Activated CD4-positive, alpha-beta T cell treated with anti-CD3 and anti-CD28 coated beads, Interleukin-2, amount 10 ng/mL, durations not matched to agents 24 days and 14 days (primary cell): ENCODE data around the gene KCNIP2. TPM values are rescaled to one million over a fixed set of nuclear protein-coding genes. Genes with fewer than 3 reads are reported as not detected.
"Not testable (repeated sequence)": the region's sequence is repeated elsewhere in the genome, so short reads cannot be mapped to it uniquely, and the experiment has no call there.

Source experiments
- DNase-seq: peaks from one replicate; pipeline ENCODE4 v3.0.0; 2022
- H3K27ac Mint-ChIP-seq: one replicate; pipeline ENCODE4 v1.8.0; 2022; ENCODE audit warnings: mild to moderate bottlenecking, mixed read lengths
- H3K27me3 Mint-ChIP-seq: one replicate; pipeline ENCODE4 v1.8.0; 2022; ENCODE audit warnings: mixed read lengths
- H3K36me3 Mint-ChIP-seq: one replicate; pipeline ENCODE4 v1.8.0; 2022; ENCODE audit warnings: low read depth, mild to moderate bottlenecking, mixed read lengths
- H3K4me1 Mint-ChIP-seq: one replicate; pipeline ENCODE4 v1.8.0; 2021; ENCODE audit warnings: mixed read lengths
- H3K4me3 Mint-ChIP-seq: one replicate; pipeline ENCODE4 v1.8.0; 2022; ENCODE audit warnings: mild to moderate bottlenecking, moderate library complexity, mixed read lengths
- H3K9me3 Mint-ChIP-seq: one replicate; pipeline ENCODE4 v1.8.0; 2021; ENCODE audit warnings: mixed read lengths
- intact Hi-C: fragments of 100-400 bp; cut with micrococcal nuclease; formaldehyde crosslinking; loops from one replicate; pipeline ENCODE4 v1.15.1; 2023
- total RNA-seq: library from RNA; stranded (reverse); gene quantifications from 2 replicates; pipeline ENCODE4 v1.2.3, GENCODE V29; 2022

The KCNIP2 gene
- total RNA-seq, 1 donor from 2014 or later: 2.3 TPM

DNA sequence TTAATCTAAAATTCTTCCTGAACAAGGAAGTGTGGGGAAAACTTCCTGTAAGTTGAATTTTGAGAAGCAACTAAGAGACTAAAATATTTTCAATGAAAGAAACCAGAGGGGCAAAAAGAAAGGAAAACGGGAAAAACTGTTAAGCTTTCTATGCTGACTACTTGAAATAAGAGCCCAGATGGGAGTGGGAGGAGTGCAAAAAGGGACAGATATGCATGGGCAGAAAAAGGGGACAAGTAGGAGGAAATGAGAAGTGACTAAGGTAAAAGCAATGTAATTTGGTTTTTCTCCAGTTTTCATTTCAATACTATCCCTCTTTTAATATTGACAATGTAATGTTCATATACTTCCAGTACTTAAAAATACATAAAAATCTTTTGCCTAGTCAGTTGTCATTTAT lies 36.4 kb downstream of the KCNIP2 start:
- intact Hi-C loops: loop anchor here (1.0 kb wide), 1 partner anchor 9 kb away; no protein-coding TSS in a partner anchor
- no peak overlapping the region for H3K27ac Mint-ChIP-seq
- peaks cover 52% of the 10 kb centered on the region for H3K36me3 Mint-ChIP-seq

DNA sequence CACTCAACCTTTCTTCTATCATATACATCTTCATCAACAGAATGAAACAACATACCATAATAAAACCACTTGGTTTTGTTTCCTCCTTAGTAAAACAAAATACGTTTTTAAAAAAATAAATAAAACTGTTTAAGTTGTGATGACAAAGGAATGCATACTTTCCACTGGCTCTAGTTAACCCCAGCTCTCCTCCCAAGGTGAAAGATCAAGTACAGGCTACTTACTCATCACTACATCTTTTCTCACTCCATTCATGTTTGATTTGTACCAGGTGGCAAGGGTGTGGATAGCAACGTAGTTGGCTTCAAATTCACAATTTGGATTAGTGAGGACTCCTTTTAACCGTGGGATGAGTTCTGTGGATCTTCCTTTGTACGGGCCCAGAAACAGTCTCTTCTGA lies 40.1 kb downstream of the KCNIP2 start:
- no peaks in the 10 kb centered on the region for H3K9me3 Mint-ChIP-seq
- peaks cover 56% of the 10 kb centered on the region for H3K36me3 Mint-ChIP-seq
- H3K27ac Mint-ChIP-seq: no peak overlapping the region
- no peak for DNase-seq
- intact Hi-C loops: no loop called here
- no peak overlapping the region for H3K4me3 Mint-ChIP-seq
- peaks cover 10% of the 10 kb centered on the region for H3K4me1 Mint-ChIP-seq
- H3K27me3 Mint-ChIP-seq: no peaks in the 10 kb centered on the region

More for the DNA sequence above, 36.4 kb downstream of the KCNIP2 start:
- H3K4me3 Mint-ChIP-seq: no peak overlapping the region
- no peaks in the 10 kb centered on the region for H3K27me3 Mint-ChIP-seq
- H3K4me1 Mint-ChIP-seq: peaks cover 9% of the 10 kb centered on the region
- DNase-seq: no peak
- no peaks in the 10 kb centered on the region for H3K9me3 Mint-ChIP-seq

DNA sequence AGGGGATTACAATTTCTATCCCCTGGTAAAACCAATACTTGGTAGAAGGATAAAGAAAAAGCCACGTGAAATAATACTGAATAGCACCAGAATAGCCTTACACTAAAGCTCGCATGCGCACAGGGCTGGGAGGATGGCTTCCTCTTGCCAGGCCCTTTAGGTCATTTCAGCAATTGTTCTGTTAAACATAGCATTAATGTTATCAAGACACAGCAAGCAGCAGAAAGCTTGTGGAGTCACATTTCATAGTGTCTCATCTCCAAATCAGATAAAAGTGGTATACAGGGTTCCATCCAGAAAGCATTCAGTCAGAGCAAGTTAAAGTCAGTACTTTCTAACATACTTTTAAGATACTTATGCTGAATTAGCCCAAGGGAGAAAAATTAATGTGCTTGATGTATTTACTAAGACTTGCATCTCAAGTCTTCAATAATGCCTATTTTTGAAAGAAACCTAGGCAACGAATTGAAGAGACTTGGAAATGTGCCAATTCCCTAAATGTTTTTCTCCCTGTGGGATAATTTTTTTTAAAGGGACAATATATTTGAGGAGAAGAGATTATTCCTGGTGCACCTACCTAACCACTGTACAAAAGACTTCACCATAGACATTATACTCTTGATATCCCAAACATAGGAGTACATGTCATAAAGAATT lies 46.1 kb downstream of the KCNIP2 start:
- Mint-ChIP-seq H3K27me3 (no peaks in the 10 kb centered on the region), H3K4me1 (peaks cover 6% of the 10 kb centered on the region), H3K27ac (no peak overlapping the region), H3K36me3 (peaks cover 74% of the 10 kb centered on the region), H3K9me3 (no peaks in the 10 kb centered on the region), H3K4me3 (no peak overlapping the region)
- no peak for DNase-seq
- intact Hi-C loops: no loop called here

GRCh38 chr10:101793526-101793925 lies 50.1 kb downstream of the KCNIP2 start:
- Mint-ChIP-seq H3K4me3 (no peak overlapping the region), H3K4me1 (peaks cover 4% of the 10 kb centered on the region), H3K9me3 (no peaks in the 10 kb centered on the region), H3K36me3 (peaks cover 63% of the 10 kb centered on the region), H3K27me3 (no peaks in the 10 kb centered on the region), H3K27ac (no peak overlapping the region)
- intact Hi-C loops: no loop called here
- no peak for DNase-seq

GRCh38 chr10:101789686-101790085 lies 53.9 kb downstream of the KCNIP2 start:
- intact Hi-C loops: loop anchor here (10.0 kb wide), 1 partner anchor 435 kb away; the partner anchor contains the start of gene BTRC
- Mint-ChIP-seq H3K4me1 (peaks cover 8% of the 10 kb centered on the region), H3K4me3 (no peak overlapping the region), H3K27ac (no peak overlapping the region), H3K9me3 (no peaks in the 10 kb centered on the region), H3K27me3 (no peaks in the 10 kb centered on the region), H3K36me3 (peaks cover 60% of the 10 kb centered on the region)
- DNase-seq: no peak

DNA sequence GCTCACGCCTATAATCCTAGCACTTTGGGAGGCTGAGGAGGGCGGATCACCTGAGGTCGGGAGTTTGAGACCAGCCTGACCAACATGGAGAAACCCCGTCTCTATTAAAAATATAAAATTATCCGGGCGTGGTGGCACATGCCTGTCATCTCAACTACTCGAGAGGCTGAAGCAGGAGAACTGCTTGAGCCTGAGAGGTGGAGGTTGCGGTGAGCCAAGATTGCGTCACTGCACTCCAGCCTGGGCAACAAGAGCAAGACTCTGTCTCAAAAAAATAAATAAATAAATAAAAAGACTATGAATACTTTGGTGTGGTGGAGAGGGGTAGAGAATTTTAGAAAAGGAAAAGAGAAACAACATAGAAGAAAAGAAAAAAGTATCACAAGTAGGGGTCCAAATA lies 54.4 kb downstream of the KCNIP2 start:
- peaks cover 56% of the 10 kb centered on the region for H3K36me3 Mint-ChIP-seq
- intact Hi-C loops: loop anchor here (10.0 kb wide), 1 partner anchor 434 kb away; the partner anchor contains the start of gene BTRC
- not testable (repeated sequence) for H3K4me3 Mint-ChIP-seq, H3K9me3 Mint-ChIP-seq, H3K4me1 Mint-ChIP-seq, H3K27ac Mint-ChIP-seq, H3K27me3 Mint-ChIP-seq, DNase-seq

GRCh38 chr10:101785801-101786200 lies 57.8 kb downstream of the KCNIP2 start:
- peaks cover 59% of the 10 kb centered on the region for H3K36me3 Mint-ChIP-seq
- no peaks in the 10 kb centered on the region for H3K27me3 Mint-ChIP-seq
- H3K4me1 Mint-ChIP-seq: peaks cover 36% of the 10 kb centered on the region
- no peaks in the 10 kb centered on the region for H3K9me3 Mint-ChIP-seq
- no peak overlapping the region for H3K27ac Mint-ChIP-seq
- no peak overlapping the region for H3K4me3 Mint-ChIP-seq
- intact Hi-C loops: loop anchor here (10.0 kb wide), 1 partner anchor 431 kb away; the partner anchor contains the start of gene BTRC
- no peak for DNase-seq

- H3K9me3 Mint-ChIP-seq: no peaks in the 10 kb centered on the region
- peaks cover 39% of the 10 kb centered on the region for H3K4me1 Mint-ChIP-seq
- H3K27ac Mint-ChIP-seq: no peak overlapping the region
- no peaks in the 10 kb centered on the region for H3K27me3 Mint-ChIP-seq
- DNase-seq: no peak
- intact Hi-C loops: loop anchor here (5.0 to 10.0 kb wide), 5 partner anchors 77 to 572 kb away; partner anchors contain the start of genes BTRC, DPCD, HPS6 and POLL
- H3K4me3 Mint-ChIP-seq: peak overlapping the region; percentile 100
- peaks cover 57% of the 10 kb centered on the region for H3K36me3 Mint-ChIP-seq
Measured at GRCh38 chr10:101784558-101784957, 59.0 kb downstream of the KCNIP2 start.

- peaks cover 58% of the 10 kb centered on the region for H3K36me3 Mint-ChIP-seq
- no peaks in the 10 kb centered on the region for H3K9me3 Mint-ChIP-seq
- intact Hi-C loops: loop anchor here (1.0 to 10.0 kb wide), 6 partner anchors 35 to 571 kb away; partner anchors contain the start of genes BTRC, DPCD, HPS6 and OGA
- H3K27me3 Mint-ChIP-seq: peaks cover 7% of the 10 kb centered on the region
- H3K4me3 Mint-ChIP-seq: peak overlapping the region; percentile 100
- peak overlapping the region; percentile 99 for H3K27ac Mint-ChIP-seq
- peaks cover 46% of the 10 kb centered on the region for H3K4me1 Mint-ChIP-seq
- no peak for DNase-seq
Measured at GRCh38 chr10:101783736-101784118, 59.9 kb downstream of the KCNIP2 start.

GRCh38 chr10:101782811-101783735 lies 60.5 kb downstream of the KCNIP2 start, which contains the start of gene NPM3:
NPM3 (minus strand) TSS chr10:101783446; CDS start chr10:101783390, 56 bp downstream.
- H3K36me3 Mint-ChIP-seq: peaks cover 58% of the 10 kb centered on the region
- H3K27me3 Mint-ChIP-seq: peaks cover 9% of the 10 kb centered on the region
- DNase-seq: peak; percentile 96
- intact Hi-C loops: loop anchor here (1.0 to 10.0 kb wide), 6 partner anchors 35 to 571 kb away; partner anchors contain the start of genes BTRC, DPCD, HPS6 and OGA
- peak within 1 kb of the TSS; percentile 99 for H3K27ac Mint-ChIP-seq
- H3K4me1 Mint-ChIP-seq: peaks cover 47% of the 10 kb centered on the region
- peak within 1 kb of the TSS; percentile 100 for H3K4me3 Mint-ChIP-seq
- no peaks in the 10 kb centered on the region for H3K9me3 Mint-ChIP-seq

- intact Hi-C loops: loop anchor here (1.0 to 10.0 kb wide), 7 partner anchors 75 to 570 kb away; partner anchors contain the start of genes BTRC, DPCD, FBXW4 and HPS6
- no peak for DNase-seq
- Mint-ChIP-seq H3K4me1 (peaks cover 47% of the 10 kb centered on the region), H3K4me3 (peak overlapping the region; percentile 100), H3K27ac (peak overlapping the region; percentile 99), H3K9me3 (no peaks in the 10 kb centered on the region), H3K27me3 (peaks cover 18% of the 10 kb centered on the region), H3K36me3 (peaks cover 59% of the 10 kb centered on the region)
Measured at GRCh38 chr10:101781984-101782810, 61.4 kb downstream of the KCNIP2 start.

GRCh38 chr10:101781655-101781983 lies 62.0 kb downstream of the KCNIP2 start:
- Mint-ChIP-seq H3K9me3 (no peaks in the 10 kb centered on the region), H3K4me1 (peaks cover 50% of the 10 kb centered on the region), H3K4me3 (peak overlapping the region; percentile 100), H3K36me3 (peaks cover 59% of the 10 kb centered on the region), H3K27me3 (peaks cover 24% of the 10 kb centered on the region), H3K27ac (peak overlapping the region; percentile 68)
- intact Hi-C loops: loop anchor here (1.0 to 10.0 kb wide), 7 partner anchors 74 to 569 kb away; partner anchors contain the start of genes BTRC, DPCD, FBXW4 and HPS6
- no peak for DNase-seq
